Amygdala (tissue), 56 donors: ENCODE data around the gene BCAS3.
A peak's percentile ranks its signal among the peaks of the same experiment; 100 is the strongest.
"Not testable (repeated sequence)": the region's sequence is repeated elsewhere in the genome, so short reads cannot be mapped to it uniquely, and the experiment has no call there.

Experiments
- DNase-seq, 56 donors: peaks; one replicate each; lab custom pipeline; 2025; lab: John Stamatoyannopoulos, UW

The BCAS3 gene

GRCh38 chr17:60743799-60744198 lies 66.1 kb downstream of the BCAS3 start:
- DNase-seq: peak in 17 of 56 donors; percentile 1 to 63 (median 22)

- DNase-seq: no peak
Measured at GRCh38 chr17:60744355-60744966, 66.8 kb downstream of the BCAS3 start.

GRCh38 chr17:60745544-60745943 lies 67.9 kb downstream of the BCAS3 start:
- peak in 1 of 56 donors; percentile 8 for DNase-seq

GRCh38 chr17:60747069-60747808 lies 69.6 kb downstream of the BCAS3 start:
- DNase-seq: peak in 4 of 56 donors; percentile 2 to 8 (median 4)

GRCh38 chr17:60748204-60748603 lies 70.6 kb downstream of the BCAS3 start:
- peak in 1 of 56 donors; percentile 12 for DNase-seq

- DNase-seq: no peak
Measured at GRCh38 chr17:60749050-60749449, 71.4 kb downstream of the BCAS3 start.

- no peak for DNase-seq
Measured at GRCh38 chr17:60749708-60750107, 72.1 kb downstream of the BCAS3 start.

GRCh38 chr17:60750640-60751039 lies 73.0 kb downstream of the BCAS3 start:
- no peak for DNase-seq

- no peak for DNase-seq
Measured at GRCh38 chr17:60751884-60752283, 74.2 kb downstream of the BCAS3 start.

GRCh38 chr17:60752873-60753577 lies 75.4 kb downstream of the BCAS3 start:
- DNase-seq: no peak

GRCh38 chr17:60754057-60754604 lies 76.5 kb downstream of the BCAS3 start:
- DNase-seq: no peak

- not testable (repeated sequence) for DNase-seq
Measured at GRCh38 chr17:60756798-60757197, 79.1 kb downstream of the BCAS3 start.

- DNase-seq: no peak
Measured at GRCh38 chr17:60757437-60757836, 79.8 kb downstream of the BCAS3 start.

- no peak for DNase-seq
Measured at GRCh38 chr17:60759756-60760155, 82.1 kb downstream of the BCAS3 start.

GRCh38 chr17:60761301-60761700 lies 83.7 kb downstream of the BCAS3 start:
- not testable (repeated sequence) for DNase-seq

GRCh38 chr17:60766778-60767190 lies 89.1 kb downstream of the BCAS3 start:
- DNase-seq: no peak

GRCh38 chr17:60767744-60768308 lies 90.2 kb downstream of the BCAS3 start:
- no peak for DNase-seq

GRCh38 chr17:60769327-60769726 lies 91.7 kb downstream of the BCAS3 start:
- DNase-seq: no peak

- no peak for DNase-seq
Measured at GRCh38 chr17:60770946-60771422, 93.3 kb downstream of the BCAS3 start.

GRCh38 chr17:60771621-60772020 lies 94.0 kb downstream of the BCAS3 start:
- DNase-seq: not testable (repeated sequence)

- DNase-seq: no peak
Measured at GRCh38 chr17:60773552-60773951, 95.9 kb downstream of the BCAS3 start.
